Activated CD4-positive, alpha-beta T cell treated with anti-CD3 and anti-CD28 coated beads for 24 hours (primary cell): ENCODE results near the gene ZNF804B.
"Not testable (repeated sequence)": the region's sequence is repeated elsewhere in the genome, so short reads cannot be mapped to it uniquely, and the experiment has no call there.

Experiments
- DNase-seq, 2 donors: peaks; one replicate each; pipeline ENCODE4 v3.0.0-alpha.2; 2020; ENCODE audit warnings: low read depth in 2 of 2

ZNF804B gene

DNA sequence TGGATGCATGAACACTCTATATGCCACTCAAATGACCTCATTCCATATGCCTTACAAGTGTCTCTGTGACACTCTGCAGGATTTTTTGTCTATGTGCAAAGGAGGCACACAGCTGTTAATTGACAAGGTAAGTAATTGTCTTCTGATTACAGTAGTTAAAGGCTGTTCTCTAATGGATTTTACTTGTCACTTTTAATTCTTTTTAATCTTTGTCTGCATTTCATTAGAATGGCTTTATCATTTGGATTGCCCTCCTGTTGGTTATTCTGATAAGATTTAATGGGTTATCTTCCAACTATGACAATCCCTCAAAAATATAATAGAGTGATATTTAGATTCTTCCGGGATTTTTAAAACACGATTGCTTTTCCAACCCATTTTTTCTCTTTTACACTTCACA is 326.1 kb downstream of the ZNF804B start:
- DNase-seq, result no peak

DNA sequence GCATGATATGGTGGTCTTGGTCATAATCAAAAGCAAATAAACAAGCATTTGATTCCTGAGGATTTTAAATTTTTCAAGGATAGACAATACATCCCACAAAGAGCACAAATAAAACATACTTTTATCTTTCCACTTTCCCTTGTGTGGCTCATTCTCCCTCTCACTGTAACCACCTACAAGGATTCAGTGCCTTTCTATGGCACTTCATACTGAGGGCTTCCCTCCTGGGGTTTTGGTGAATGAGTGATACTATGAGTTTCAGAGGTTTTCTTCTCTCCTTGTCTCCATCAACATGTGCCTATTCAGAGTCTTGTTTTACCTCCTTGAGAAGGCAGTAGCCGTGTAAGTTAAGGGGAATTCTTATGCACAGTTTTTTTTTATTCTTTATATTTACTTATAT is 332.1 kb downstream of the ZNF804B start:
- DNase-seq, result no peak

DNA sequence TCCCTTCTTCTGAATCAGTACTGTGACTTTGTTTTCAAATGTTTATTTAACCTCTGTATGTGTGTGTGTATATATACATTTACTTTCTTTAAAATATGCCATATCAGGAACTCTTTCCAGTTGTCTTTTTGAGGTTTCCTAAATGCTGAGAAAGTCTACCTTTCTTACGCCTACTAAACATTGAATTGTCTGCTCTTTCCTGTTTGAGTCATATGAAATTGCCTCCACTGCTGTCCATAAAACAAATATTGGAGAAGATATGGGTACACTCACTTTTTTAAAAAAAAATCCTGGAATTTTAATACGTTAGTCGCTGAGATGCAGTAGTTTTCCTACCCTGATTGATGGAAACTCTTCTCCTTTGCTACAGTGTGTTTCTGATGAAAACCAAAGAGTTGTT is 334.8 kb downstream of the ZNF804B start:
- no peak for DNase-seq

DNA sequence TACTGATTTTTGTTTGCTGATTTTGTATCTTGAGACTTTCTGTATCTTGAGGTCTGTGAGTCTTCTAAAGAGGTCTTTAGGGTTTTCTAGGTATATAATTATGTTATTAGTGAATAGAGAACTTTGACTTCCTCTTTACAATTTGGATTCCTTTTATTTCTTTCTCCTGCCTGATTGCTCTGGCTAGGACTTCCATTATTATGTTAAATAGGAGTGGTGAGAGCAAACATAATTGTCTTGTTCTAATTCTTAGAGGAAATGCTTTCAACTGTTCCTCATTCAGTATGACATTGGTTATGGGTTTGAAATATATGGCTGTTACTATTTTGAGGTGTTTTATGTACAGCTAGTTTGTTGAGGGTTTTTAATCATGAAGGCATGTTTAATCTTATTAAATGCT is 344.1 kb downstream of the ZNF804B start:
- DNase-seq, result no peak

DNA sequence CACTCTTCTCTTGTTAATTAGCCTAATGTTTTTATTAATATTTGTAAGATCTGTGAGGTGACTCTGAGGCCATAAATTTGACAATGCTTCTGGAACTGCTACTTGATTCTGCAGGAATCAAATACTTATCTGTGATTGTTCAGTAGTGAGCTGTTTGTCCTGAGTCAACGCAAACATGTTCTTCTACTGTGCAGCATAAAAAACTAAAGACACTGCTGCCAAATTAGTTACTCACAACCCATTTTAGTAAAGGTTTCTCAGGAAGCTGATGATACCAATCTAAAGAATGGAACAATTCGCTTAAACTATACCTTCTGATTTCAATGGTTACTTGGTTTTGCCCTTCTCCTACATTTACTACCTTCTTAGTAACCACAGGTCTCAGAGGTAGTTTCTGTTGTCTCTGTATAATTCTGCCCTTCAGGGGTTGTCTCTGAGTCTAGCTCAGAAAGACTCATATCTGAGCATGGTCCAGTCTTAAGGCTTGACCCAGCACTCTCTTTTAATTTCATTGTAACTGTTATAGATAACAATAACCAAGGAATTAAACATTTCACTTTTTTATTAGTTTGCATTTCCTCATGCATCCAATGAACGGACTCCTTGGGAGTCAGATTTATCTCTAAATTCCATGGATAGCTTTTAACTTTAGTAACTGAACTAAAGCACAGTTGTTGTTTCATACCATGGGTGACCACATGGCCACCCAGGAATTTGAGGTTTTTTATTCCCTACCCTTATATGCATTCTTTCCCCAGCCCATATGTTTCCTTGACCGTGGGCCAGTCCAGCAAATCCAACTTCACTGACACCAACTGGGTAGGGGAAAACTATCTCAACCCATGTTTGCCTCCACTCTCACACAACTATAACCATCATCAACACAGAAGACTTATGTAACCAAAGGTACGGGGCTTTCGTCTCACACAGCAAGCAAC is 345.5 kb downstream of the ZNF804B start:
- DNase-seq, result no peak

DNA sequence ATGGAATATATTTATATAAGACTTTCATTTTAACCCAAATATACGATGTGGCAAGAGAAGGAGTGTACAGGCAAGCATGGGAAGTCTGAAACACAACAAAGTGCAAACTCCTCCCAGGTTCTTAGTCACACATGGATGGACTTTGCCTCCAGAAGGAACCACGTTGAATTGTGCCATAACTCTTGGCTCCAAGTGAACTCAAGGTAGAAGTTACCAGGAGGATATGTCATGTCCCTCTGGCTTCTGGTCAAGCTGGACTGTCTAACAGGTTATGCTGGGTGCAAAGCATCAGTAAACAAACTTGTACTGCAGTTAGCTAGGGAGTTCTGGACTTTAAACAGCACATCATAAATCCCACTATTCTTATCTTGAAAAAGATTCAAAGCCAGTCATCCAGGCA is 364.4 kb downstream of the ZNF804B start:
- DNase-seq, result no peak

DNA sequence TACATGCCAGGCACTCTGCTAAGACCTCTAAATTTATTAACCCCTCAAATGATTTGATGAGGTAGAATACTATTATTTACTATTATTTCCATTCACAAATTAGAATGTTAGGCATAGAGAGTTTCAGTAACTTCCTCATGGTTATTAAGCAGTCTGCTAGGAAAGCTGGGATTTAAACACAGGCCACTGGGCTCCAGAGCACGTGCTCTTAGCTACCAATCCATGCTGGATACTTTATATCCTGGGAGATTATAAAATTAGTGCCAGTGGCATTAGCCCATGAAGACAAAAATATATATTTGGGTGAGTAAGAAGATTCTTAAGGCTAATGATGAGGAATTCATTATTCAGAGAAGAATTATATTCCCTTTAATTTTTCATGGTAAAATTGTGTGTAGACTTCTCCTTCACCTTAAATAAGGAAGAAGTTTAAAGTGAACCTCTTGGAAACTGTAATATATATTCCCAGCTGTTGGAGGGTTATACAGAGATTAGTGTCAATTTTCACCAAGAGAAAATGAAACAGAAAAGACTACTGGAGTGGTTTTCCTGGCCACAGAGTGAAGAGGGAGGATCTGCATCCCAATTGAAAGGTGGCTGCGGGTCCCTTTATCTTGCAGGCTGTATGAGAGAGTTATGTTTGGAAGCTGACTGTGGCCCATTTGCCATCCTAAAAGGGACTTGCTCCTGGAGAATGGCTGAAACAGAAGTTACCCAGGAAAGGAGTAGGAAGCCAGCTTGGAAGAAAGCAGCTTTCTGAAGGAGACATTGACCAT is 370.3 kb downstream of the ZNF804B start:
- DNase-seq, result no peak

DNA sequence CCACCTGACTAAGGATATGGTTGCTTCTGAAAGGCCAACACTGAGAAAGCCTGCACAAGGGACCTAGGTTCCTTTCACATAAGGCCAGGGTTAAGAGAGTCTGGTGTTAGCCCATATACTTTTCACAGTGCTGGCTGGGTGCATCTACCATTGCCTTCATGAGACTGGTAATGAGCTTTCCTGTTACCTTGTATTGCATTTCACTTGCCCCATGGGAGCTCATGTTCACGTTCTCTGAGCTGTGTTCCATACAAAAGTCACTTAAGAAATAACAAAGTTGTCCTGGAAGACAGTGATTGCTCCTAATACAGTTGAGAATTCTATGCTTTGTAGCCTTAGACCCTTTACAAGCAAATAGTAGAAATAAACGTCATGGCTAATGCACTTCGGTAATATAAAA is 373.9 kb downstream of the ZNF804B start:
- DNase-seq, result no peak

DNA sequence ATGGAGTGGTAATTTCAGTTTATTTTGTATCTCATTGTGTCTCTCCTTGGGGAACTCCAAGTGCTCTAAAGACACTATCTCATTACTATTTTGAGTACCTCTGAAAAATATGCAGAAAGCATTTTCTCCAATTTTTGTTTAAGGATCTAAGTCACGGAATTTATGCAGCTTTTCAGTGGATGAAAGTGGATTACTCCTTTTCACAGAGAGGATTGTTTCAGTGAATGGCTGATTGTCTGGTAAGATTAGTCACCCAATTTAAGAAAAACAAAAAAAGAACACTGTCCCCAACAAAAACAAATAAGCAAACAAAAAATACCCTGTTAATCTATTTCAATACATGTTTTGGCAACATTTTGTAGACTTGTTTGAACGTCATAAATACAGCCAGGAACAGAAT is 374.3 kb downstream of the ZNF804B start:
- no peak for DNase-seq

DNA sequence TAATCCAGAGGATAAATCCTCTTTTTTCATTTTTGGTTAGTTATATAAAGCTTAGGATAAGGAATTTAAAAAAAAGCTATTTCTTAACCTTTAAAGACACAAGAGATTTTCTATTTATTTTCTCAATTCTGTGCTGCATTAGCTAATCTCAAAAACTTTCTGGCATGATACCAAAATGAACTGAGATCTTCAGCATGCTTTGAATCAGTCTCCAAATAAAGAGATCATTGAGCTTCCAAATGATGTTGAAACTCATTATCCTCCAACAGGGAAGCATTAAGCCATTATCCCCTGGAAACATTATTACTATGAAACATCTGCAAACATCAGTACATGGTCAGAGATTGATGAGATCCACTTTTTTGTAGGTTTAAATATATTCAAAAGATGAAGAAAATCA is 386.3 kb downstream of the ZNF804B start:
- DNase-seq, result no peak

DNA sequence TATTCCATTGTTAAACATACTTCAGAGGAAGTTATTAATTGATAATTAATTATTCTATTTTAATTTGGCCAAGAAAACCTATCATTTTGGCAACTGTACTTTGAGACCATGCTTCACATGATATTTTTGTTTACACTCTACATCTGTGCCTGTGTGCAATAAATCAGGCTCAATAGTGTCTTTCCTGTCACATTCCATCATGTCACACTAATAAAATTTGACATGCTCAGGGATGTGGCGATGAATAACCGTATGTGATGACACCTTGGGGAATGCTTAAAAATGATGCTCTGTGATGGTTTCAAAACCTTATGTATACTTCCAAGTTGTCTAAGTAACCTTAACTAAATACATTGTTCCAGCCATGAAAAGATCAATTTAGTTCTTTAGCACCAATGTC is 400.6 kb downstream of the ZNF804B start:
- DNase-seq, result no peak

DNA sequence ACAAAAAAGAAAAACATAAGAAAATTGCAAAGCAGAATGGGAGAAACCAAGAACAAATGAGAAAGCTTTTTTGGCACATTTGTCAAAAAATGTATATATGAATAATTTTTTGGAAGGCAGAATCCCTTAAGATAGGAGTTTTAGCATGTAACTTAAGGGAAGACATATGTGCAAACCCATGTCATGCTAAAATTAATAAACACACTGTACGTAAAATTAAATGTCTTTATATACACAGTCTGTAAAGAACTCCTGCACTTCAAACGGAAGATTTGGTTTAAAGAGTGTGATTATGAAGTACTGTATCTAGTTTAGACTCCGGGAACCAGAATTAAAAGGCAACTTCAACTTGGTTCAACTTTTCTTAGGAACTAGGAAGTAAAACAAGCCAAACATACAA is 405.9 kb downstream of the ZNF804B start:
- DNase-seq, result no peak

DNA sequence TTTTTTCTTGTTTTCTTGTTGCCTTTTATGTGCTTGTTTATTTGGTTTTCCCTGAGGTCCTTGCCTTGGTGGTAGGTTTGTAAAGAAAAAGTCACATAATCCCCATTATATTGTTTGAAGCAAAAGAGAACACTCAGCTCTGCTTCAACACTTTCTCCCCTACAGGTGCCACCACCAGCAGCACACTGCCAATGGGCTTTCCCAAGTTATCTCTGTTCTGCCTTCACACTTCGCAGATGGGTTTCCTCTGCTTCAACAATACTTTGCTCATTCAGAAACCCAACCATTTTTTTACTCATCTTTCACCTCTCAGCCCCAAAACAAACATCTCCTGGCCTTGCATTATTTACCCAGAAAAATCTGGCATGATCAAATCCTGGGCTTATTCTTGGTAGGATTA is 411.1 kb downstream of the ZNF804B start:
- DNase-seq, result no peak

DNA sequence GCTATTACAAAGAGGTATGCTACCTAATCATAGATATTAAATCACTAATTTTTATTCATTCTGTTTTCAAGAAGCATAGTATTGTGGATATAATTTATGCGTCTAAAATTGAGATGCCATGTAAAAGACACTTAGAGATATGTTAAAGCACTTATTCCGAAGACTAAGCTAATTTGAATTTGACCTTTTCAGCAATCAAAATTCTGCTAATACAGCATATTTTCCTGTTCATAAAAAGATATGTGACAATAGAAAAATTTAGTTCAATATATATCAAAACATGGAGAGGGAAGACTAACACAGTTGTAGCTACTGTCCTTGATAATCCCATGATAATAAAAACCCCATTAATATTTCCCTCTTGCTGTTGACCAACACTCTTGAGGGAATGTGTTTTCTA is 422.6 kb downstream of the ZNF804B start:
- DNase-seq, result no peak

DNA sequence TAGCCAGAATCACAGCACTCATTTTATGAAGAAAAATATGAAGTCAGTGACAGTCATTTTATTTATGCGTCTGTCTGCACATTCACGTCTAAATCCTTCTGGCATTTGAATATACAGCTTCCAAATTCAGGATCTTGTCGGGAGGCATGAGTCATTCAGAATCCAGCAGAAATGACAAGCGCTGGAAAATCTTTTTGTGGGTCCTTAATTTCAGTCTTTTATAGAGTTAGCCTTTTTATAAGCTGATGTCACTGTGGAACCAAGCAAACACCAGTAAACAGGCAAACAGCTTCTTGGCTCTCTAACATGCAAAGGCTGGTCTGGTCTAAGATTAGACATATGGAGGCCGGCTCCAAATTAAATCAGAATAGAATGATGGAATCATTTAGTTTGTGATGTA is 424.2 kb downstream of the ZNF804B start:
- DNase-seq, result no peak

DNA sequence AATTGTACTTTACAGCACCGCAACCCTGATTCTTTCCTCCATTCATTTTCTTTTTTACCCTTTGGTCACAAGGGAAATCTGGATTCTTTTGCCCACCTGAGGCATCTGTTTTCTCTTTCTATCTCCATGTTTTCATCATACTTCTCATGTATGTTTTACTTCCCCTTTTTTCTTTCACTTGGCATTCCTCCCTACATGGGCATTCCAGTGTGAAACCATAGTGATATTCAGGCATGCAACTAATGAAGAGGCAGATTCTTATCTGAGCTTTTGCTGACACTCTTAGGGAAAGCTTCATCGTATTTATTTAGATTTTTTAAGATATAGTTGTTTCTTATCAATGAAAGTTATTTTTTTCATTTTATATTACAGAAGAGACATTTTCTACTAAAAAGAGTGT is 441.3 kb downstream of the ZNF804B start:
- no peak for DNase-seq

DNA sequence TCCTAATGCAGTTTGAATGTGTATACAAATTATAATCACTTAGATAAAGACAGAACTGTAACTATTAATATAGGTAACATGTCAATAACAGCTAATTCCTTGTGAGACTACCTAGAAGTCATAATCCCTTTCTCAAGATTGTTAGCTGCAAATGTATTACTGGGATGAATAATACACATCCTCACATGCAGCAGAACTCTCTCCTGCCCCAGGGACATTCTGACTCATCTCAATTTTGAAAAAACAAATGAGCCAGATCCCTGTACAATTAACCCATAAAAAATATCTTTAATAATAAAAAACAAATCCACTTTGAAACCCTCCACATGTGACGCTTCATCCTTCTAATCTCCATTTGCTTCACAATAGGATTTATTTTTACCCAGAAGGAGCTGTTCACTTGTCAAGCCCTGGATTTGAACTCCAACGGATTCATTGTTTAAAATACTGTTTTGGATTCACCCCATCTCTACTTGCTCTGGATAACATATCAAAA is 464.4 kb downstream of the ZNF804B start:
- DNase-seq, result no peak

DNA sequence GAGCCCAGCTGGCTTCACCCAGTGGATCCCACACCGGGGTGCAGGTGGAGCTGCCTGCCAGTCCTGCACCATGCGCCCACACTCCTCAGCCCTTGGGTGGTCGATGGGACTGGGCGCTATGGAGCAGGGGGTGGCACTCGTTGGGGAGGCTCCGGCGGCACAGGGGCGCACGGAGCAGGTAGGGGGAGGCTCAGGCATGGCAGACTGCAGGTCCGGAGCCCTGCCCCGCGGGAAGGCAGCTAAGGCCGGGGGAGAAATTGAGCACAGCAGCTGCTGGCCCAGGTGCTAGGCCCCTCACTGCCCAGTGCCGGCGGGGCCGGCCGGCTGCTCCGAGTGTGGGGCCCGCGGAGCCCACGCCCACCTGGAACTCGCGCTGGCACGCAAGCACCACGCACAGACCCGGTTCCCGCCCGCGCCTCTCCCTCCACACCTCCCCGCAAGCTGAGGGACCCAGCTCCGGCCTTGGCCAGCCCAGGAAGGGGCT is 469.2 kb downstream of the ZNF804B start:
- DNase-seq, result not testable (repeated sequence)

DNA sequence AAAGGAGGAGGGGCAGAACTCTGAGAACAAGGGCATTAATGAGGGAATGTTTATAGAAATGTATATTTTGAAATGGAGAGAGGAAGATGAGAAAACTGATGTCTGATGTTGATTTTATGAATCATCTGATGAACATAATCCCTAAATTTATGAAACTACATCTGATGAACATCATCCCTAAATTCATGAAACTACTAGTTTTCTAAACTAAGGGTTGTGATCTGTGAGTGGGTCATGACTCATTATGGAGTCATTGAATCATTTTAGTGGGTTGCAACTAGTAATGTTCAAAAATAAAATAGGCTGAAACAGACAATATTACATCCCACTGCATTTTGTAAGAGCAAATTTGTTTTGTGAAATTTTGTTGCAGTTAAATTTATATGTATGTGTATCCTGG is 478.7 kb downstream of the ZNF804B start:
- DNase-seq, result no peak

DNA sequence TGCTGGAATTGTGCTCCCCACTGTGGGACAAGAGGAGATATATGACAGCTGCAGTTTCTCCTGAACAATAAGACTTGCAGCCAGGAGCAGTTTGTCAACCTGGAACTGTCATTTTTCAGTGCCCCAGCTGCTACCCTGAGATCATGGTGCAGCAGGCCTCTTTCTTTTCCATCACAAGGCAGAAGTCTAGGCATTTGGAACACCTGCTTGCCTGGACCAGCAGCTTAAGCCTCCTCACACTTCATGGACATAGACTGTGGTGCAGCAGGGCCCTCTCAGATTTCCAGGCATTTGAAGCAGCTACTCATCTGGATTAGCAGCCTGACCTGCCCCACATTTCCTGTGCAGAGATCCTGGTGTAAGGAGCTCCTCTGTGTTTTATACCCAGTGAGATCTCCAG is 486.7 kb downstream of the ZNF804B start:
- DNase-seq, result no peak

DNA sequence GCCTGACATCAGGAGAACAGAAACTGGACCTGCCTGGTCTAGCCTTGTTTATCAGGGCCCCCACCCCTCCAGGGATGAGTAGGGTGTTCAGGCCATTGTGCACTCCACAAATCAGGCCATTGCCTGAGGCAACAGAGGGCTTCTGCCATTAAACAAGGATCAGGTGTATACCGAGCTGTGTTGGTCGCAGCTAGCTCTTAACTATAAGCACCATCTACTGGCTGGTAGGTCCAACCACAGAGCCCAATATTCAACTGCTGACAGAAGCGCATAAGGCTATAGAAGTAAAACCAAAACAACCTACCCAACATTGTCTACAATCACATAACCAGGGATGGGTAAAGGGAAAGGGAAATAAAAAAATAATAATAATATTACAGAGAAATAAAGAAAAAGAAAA is 487.7 kb downstream of the ZNF804B start:
- no peak for DNase-seq

DNA sequence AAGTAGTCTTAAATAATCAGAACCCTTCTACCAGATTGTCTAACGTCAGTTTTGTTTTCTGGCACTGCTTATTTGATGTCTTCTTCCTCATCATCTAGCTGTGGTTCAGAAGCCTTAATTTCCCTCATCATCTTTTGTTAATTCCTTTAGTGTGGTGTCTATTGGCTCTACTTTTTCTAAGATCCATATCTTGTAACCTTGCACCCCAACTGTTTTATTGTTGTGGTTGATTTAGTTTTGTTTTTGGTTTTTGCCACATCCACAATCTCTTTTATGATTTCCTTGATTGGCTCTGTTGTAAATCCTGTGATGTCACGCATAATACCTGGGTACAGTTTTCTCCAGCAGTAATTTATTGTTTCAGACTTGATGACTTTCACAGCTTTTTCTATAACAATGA is 499.6 kb downstream of the ZNF804B start:
- DNase-seq, result no peak

DNA sequence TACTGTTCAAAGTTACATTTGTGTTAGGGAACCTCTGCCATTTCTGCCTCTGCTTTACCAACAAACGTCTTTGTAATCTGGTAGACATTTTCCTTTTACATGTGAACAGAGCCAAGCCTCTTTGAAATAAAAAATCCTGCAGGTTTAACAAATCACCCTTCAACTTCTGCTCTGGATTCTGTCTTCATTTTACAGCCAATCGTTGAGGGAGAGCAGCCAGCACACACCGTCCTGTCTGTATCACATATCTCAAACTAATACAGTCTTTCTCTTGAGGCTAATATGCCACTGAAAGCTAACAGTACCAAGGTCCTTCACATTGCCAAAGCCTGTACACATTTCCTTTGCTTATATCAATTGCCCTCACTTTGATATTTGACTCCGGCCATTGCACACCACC is 504.6 kb downstream of the ZNF804B start:
- DNase-seq, result no peak
